PC-9 (cell line): ENCODE measurements around the gene ID4.

ENCODE experiments used
- EZH2 ChIP-seq: fragments of 200-600 bp; sonication (generic); IDR thresholded peaks from 2 replicates; pipeline ENCODE4 v1.8.0; 2017; ENCODE audit warnings: antibody characterized with exemption, low read depth
- TF ChIP-seq, protein P1 (sequence below): fragments of 200-600 bp; sonication (generic); conservative IDR thresholded peaks from 2 replicates; pipeline ENCODE4 v1.6.1; 2017; ENCODE audit warnings: mixed run types, antibody characterized with exemption, mild to moderate bottlenecking, moderate library complexity

DNA sequence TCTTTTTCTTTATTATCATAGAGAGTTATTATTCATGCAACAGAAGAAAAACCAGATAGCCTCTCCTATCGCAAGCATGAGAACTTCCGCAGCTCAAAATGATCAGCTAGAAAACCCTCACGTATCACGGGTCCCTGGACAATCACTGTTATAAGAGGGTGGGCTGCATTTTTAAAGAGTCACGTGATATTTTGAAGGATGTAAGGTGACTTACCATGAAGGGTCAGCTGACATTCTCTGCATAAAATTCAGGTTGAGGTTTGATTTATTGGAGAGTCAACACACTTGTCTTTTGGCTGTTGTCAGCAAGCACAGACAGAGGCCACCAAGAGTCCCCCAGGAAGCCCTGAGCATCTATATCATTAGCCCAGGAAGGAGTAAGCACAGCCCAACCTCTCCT, 39.5 kb downstream of the ID4 start:
- TF ChIP-seq, protein P1, sequence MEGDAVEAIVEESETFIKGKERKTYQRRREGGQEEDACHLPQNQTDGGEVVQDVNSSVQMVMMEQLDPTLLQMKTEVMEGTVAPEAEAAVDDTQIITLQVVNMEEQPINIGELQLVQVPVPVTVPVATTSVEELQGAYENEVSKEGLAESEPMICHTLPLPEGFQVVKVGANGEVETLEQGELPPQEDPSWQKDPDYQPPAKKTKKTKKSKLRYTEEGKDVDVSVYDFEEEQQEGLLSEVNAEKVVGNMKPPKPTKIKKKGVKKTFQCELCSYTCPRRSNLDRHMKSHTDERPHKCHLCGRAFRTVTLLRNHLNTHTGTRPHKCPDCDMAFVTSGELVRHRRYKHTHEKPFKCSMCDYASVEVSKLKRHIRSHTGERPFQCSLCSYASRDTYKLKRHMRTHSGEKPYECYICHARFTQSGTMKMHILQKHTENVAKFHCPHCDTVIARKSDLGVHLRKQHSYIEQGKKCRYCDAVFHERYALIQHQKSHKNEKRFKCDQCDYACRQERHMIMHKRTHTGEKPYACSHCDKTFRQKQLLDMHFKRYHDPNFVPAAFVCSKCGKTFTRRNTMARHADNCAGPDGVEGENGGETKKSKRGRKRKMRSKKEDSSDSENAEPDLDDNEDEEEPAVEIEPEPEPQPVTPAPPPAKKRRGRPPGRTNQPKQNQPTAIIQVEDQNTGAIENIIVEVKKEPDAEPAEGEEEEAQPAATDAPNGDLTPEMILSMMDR, result no peak
- no peak for TF ChIP-seq EZH2
